DMS53 treated with DMSO at 0.1 percent for 48 hours (cell line): Measurements from ENCODE around the gene DEFB121.
"Not testable (repeated sequence)": the region's sequence is repeated elsewhere in the genome, so short reads cannot be mapped to it uniquely, and the experiment has no call there.

ENCODE experiments used
- DNase-seq: peaks from one replicate; lab custom pipeline; 2025; ENCODE audit not compliant: unreplicated experiment; lab: John Stamatoyannopoulos, UW

Gene DEFB121, protein sequence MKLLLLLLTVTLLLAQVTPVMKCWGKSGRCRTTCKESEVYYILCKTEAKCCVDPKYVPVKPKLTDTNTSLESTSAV

DNA sequence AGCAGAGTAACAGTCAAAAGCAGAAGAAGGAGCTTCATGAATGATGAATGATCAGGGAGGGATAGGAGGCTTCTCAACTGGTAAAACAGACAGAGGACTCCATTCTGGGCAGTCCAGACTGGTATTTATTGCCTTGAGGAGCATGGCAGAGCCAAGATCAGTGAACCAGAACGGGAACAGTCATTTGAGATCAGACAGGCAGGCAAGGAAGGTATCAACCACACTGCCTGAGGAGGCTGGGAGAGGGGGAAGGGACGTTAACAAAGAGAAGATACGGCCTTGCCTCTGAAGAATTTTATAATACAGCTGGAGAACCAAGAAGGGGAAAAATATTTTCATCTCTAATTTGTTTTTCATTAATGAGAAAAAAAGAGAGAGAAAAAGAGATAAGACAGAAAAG is at the start of gene DEFB121:
TSS of gene DEFB121 (minus strand) at position 101 of the 400 bp plus-strand sequence. CDS start at position 38, 63 bp downstream.
- no peak for DNase-seq

GRCh38 chr20:31454361-31454760 is 48.3 kb upstream of the DEFB121 start:
- no peak for DNase-seq

DNA sequence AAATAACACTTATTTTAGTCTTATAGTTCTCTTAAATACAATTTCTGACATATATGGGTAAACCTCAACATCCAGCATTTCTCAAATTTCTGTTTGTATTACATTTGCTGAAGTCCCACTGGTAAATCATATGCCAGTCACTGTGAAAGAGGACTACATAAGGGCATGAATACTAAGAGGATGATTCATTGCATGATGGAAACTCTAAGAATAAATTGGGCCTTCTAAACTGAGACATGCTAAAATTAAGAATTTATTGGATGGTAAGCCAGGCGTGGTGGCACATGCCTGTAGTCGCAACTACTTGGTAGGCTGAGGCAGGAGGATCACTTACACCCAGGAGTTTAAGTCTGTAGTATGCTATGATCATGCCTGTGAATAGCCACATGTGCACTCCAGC is 46.6 kb upstream of the DEFB121 start:
- no peak for DNase-seq

DNA sequence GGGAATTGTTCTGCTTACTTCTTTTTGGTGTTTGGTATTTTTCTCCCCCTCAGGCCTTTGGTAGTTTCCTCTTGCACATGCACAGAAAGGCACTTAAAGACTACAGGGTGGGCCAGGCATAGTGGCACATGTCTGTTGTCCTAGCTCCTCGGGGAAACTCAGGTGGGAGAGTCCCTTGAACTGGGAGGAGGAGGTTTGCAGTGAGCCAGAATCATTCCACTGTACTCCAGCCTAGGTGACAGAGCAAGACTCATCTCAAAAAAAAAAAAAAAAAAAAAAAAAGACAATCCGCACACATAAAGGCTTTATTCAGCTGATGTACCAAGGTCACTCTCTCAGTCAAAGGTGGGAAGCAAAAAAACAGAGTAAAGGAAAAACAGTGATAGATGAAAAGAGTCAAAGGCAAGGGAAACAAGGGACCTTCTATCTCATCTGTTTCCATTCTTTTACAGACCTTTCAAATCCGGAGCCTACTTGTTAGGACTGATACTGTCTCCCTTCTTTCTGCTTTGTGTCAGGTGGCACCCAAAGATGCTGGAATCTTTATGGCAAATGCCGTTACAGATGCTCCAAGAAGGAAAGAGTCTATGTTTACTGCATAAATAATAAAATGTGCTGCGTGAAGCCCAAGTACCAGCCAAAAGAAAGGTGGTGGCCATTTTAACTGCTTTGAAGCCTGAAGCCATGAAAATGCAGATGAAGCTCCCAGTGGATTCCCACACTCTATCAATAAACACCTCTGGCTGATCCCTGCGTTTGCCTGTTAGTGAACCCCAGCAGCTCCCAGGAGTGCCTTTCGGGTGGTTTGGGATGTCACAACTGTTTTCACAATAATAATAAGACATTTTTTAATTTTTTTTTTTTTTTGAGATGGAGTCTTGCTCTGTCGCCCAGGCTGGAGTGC is 43.7 kb upstream of the DEFB121 start:
- DNase-seq, result no peak

GRCh38 chr20:31446084-31446819 is 40.2 kb upstream of the DEFB121 start:
- DNase-seq, result no peak

GRCh38 chr20:31440012-31440659 is 34.1 kb upstream of the DEFB121 start, which contains the start of gene DEFB123:
Gene DEFB123, plus strand, starts transcription at chr20:31440632. Its CDS starts 67 bp downstream, at chr20:31440699.
- DNase-seq, result no peak

GRCh38 chr20:31430568-31431115 is 24.6 kb upstream of the DEFB121 start:
- no peak for DNase-seq

DNA sequence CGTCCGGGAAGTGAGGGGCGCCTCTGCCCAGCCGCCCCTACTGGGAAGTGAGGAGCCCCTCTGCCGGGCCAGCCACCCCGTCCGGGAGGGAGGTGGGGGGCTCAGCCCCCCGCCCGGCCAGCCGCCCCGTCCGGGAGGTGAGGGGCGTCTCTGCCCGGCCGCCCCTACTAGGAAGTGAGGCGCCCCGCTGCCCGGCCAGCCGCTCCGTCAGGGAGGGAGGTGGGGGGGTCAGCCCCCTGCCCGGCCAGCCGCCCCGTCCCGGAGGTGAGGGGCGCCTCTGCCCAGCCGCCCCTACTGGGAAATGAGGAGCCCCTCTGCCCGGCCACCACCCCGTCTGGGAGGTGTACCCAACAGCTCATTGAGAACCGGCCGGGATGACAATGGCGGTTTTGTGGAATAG is 21.6 kb upstream of the DEFB121 start:
- not testable (repeated sequence) for DNase-seq

DNA sequence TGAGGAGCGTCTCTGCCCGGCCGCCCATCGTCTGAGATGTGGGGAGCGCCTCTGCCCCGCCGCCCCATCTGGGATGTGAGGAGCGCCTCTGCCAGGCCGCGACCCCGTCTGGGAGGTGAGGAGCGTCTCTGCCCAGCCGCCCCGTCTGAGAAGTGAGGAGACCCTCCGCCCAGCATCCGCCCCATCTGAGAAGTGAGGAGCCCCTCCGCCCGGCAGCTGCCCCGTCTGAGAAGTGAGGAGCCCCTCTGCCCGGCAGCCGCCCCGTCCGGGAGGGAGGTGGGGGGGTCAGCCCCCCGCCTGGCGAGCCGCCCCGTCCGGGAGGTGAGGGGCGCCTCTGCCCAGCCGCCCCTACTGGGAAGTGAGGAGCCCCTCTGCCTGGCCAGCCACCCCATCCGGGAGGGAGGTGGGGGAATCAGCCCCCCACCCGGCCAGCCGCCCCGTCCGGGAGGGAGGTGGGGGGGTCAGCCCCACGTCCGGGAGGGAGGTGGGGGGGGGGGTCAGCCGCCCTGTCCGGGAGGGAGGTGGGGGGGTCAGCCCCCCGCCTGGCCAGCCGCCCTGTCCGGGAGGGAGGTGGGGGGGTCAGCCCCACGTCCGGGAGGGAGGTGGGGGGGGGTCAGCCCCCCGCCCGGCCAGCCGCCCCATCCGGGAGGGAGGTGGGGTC is 21.0 kb upstream of the DEFB121 start:
- DNase-seq, result not testable (repeated sequence)

DNA sequence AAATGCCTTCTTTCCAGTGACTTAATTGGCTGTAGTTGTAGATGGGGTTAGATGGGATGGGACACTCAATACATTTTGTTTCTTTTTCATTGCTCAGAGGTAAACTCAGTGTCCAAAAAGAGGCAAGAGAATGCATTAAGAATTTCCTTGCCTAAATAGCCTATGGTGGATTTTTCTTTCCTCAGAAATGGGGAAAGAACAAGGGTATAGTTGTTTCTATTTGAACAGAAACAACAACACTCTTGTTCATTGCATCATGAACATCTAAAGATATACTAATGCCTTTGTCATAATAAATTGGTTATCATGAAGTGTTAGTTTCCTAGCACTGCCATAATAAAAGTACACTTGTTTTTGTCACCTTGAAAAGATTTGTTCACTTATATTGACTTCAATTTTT is 19.8 kb upstream of the DEFB121 start:
- DNase-seq, result no peak

GRCh38 chr20:31418307-31418706 is 12.3 kb upstream of the DEFB121 start:
- DNase-seq, result no peak

- no peak for DNase-seq
Measured at GRCh38 chr20:31415653-31416052, 9.6 kb upstream of the DEFB121 start.

GRCh38 chr20:31414381-31414780 is 8.4 kb upstream of the DEFB121 start:
- no peak for DNase-seq

GRCh38 chr20:31410011-31410410 is 4.0 kb upstream of the DEFB121 start:
- DNase-seq, result no peak

- no peak for DNase-seq
Measured at GRCh38 chr20:31403886-31404285, 2.1 kb downstream of the DEFB121 start.

- no peak for DNase-seq
Measured at GRCh38 chr20:31394900-31395299, 11.1 kb downstream of the DEFB121 start.

- DNase-seq, result no peak
Measured at GRCh38 chr20:31392836-31393235, 13.2 kb downstream of the DEFB121 start.

- DNase-seq, result no peak
Measured at GRCh38 chr20:31390490-31390889, 15.5 kb downstream of the DEFB121 start, which contains the start of gene DEFB119. Gene DEFB119, minus strand, starts transcription at chr20:31390590. Its CDS starts 107 bp downstream, at chr20:31390483.

GRCh38 chr20:31374346-31374745 is 31.7 kb downstream of the DEFB121 start:
- DNase-seq, result no peak

DNA sequence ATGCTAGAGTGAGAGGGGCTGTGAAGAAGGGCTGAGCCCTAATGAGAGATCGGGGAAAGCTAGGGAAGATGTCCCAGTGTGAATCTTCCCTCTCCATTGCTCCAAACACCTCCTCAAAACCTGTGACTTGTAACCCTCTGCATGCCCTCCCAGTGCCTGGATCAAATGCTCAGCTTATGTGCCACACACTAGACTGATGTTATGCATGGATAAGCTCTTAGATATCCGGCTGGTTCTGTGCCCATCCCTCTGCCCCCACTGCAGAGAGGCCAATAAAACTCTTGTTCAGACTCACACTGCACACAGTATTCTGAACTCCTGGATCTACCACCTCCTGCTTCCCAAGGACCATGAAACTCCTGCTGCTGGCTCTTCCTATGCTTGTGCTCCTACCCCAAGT is 37.7 kb downstream of the DEFB121 start, which contains the start of gene DEFB118:
TSS of gene DEFB118 (plus strand) at position 301 of the 400 bp plus-strand sequence. CDS start at position 351, 50 bp downstream.
- DNase-seq, result no peak
